Ovary (tissue), 9 donors: ENCODE measurements around the gene NFE2L2. TPM values are rescaled to one million over a fixed set of nuclear protein-coding genes. Genes with fewer than 3 reads are reported as not detected.

ENCODE experiments used
- DNase-seq, 5 donors: peaks; one replicate each; pipeline ENCODE4 v3.0.0-alpha.2; 2019 to 2020
- H3K27ac ChIP-seq, 2 donors: fragments of 200-600 bp; one replicate each; pipeline versions ENCODE4 v1.5.1 to v1.8.0; 2019 to 2022
- H3K27me3 ChIP-seq: fragments of 200-600 bp; one replicate; pipeline ENCODE4 v1.8.0; 2022
- H3K36me3 ChIP-seq: fragments of 200-600 bp; sonication (generic); one replicate; pipeline ENCODE4 v1.5.1; 2019
- H3K4me1 ChIP-seq: one replicate; pipeline ENCODE4 v1.8.1; 2013; ENCODE audit warnings: mild to moderate bottlenecking, moderate library complexity; ENCODE audit not compliant: insufficient read depth
- H3K4me3 ChIP-seq: fragments of 200-600 bp; sonication (generic); one replicate; pipeline ENCODE4 v1.5.1; 2017
- H3K9me3 ChIP-seq, 2 donors: fragments of 200-600 bp in 1 of 2; sonication (generic) in 1 of 2; one replicate each; pipeline versions ENCODE4 v1.5.1 to v1.8.1; 2013 to 2019; ENCODE audit warnings: mild to moderate bottlenecking in 1 of 2, moderate library complexity in 1 of 2
- CTCF ChIP-seq, 3 donors: fragments of 450-650 bp in 2 of 3; fragments of 200-600 bp in 1 of 3; IDR thresholded peaks; one replicate each; pipeline versions ENCODE4 v1.5.1 to v1.8.0; 2016 to 2022; ENCODE audit warnings: antibody characterized with exemption in 3 of 3, mild to moderate bottlenecking in 1 of 3
- EP300 ChIP-seq: sonication (generic); formaldehyde crosslinking; IDR thresholded peaks from one replicate; pipeline ENCODE4 v1.6.1; 2017; ENCODE audit warnings: antibody characterized with exemption
- POLR2A ChIP-seq: fragments of 450-650 bp; IDR thresholded peaks from one replicate; pipeline ENCODE4 v1.6.1; 2017; ENCODE audit warnings: antibody characterized with exemption, mild to moderate bottlenecking, moderate library complexity
- WGBS, 3 donors: extraction: QIAGEN DNeasy Blood & Tissue Kit in 1 of 3; methylation state at CpG; one replicate each; pipeline versions ENCODE4 v1.1.5 to v1.1.7; 2013 to 2017; 5-methylcytosine and 5-hydroxymethylcytosine counted together
- intact Hi-C, 4 donors: fragments of 100-400 bp; cut with DNase I; formaldehyde crosslinking; loops; one replicate each; pipeline versions ENCODE4 v1.11.0 to v1.15.1; 2022 to 2023
- polyA plus RNA-seq, 2 donors: library from polyadenylated mRNA; stranded (reverse); fragments of 200-250 nt in 1 of 2; fragments of 350-450 nt in 1 of 2; fragmentation: Illumina TruSeq in 1 of 2; extraction: RNeasy Lipid Tissue Mini Kit (QIAGEN cat#74804) in 1 of 2; gene quantifications; one replicate each; pipeline ENCODE4 v1.2.3, GENCODE V29; 2013 to 2014
- total RNA-seq, 7 donors: library from RNA; depleted of rRNA in 2 of 7; stranded (reverse); fragments of >200 nt in 2 of 7; fragmentation: NEBNext Ultra II Directional in 3 of 7; extraction: Animal tissue kit (Norgen Biotek cat#: 25700) in 3 of 7; gene quantifications; one replicate each; pipeline versions ENCODE4 v1.1.0 to v1.2.4, GENCODE V29; 2016 to 2023
- donor health status: DM: no; HTN: no; CAD: no; lungs with moderate emphysema.
- donor health status: DM: no; HTN: no; CAD: no.
- donor health status: Bipolar disorder and iron deficiency.
- donor health status: DM: yes; HTN: yes; CAD: no.
- donor health status: DM: no; HTN: no; CAD: no.
- donor health status: DM: yes; HTN: yes; CAD: no.

Gene NFE2L2
- total and polyA plus RNA-seq, 9 donors, result 120 to 198 (median 148) TPM

GRCh38 chr2:177212891-177213856, 51.4 kb downstream of the NFE2L2 start:
- peaks cover 3% of the 10 kb centered on the region for H3K4me1 ChIP-seq
- H3K36me3 ChIP-seq, result no peaks in the 10 kb centered on the region
- H3K27me3 ChIP-seq, result no peaks in the 10 kb centered on the region
- intact Hi-C loops, result loop anchor here (1.0 to 5.0 kb wide), 6 partner anchors 46 to 1091 kb away; partner anchors contain the start of genes NFE2L2 (in 3 of the 4) and HOXD9 (in 1 of the 4)
- DNase-seq, result peak; percentile 90 to 94 (median 93)
- H3K27ac ChIP-seq, result peak overlapping the region; percentile 99
- 0 to 1% (median 1%) methylated on average over 66 to 74 of the region's 74 CpGs for WGBS, 3 donors
- no peaks in the 10 kb centered on the region for H3K9me3 ChIP-seq
- TF ChIP-seq EP300, result no peak
- peak; percentile 6 for TF ChIP-seq POLR2A
- TF ChIP-seq CTCF (IDR thresholded peaks at IDR 0.05), result peak in 2 of 3 donors; percentile 12 to 23
- H3K4me3 ChIP-seq, result peak overlapping the region; percentile 94

- peak; percentile 95 for TF ChIP-seq POLR2A
- peak in 2 of 3 donors; percentile 32 to 33 for TF ChIP-seq CTCF (IDR thresholded peaks at IDR 0.05)
- TF ChIP-seq EP300, result peak; percentile 89
- 0 to 6% (median 1%) methylated on average over 65 to 74 of the region's 74 CpGs for WGBS, 3 donors
- peak; percentile 99 to 100 (median 100) for DNase-seq
- Histone ChIP-seq H3K9me3 (no peaks in the 10 kb centered on the region), H3K27me3 (no peaks in the 10 kb centered on the region), H3K4me3 (peak within 1 kb of the TSS; percentile 94), H3K36me3 (no peaks in the 10 kb centered on the region), H3K4me1 (peaks cover 3% of the 10 kb centered on the region), H3K27ac (peak within 1 kb of the TSS; percentile 99)
- intact Hi-C loops, result loop anchor here (1.0 to 5.0 kb wide), 6 partner anchors 45 to 1090 kb away; partner anchors contain the start of genes NFE2L2 (in 3 of the 4) and HOXD9 (in 1 of the 4)
Observed at GRCh38 chr2:177212106-177212890, 52.2 kb downstream of the NFE2L2 start, which contains the start of gene HNRNPA3. Gene HNRNPA3 (plus strand): TSS chr2:177212794. CDS start chr2:177212800, 6 bp downstream.

DNA sequence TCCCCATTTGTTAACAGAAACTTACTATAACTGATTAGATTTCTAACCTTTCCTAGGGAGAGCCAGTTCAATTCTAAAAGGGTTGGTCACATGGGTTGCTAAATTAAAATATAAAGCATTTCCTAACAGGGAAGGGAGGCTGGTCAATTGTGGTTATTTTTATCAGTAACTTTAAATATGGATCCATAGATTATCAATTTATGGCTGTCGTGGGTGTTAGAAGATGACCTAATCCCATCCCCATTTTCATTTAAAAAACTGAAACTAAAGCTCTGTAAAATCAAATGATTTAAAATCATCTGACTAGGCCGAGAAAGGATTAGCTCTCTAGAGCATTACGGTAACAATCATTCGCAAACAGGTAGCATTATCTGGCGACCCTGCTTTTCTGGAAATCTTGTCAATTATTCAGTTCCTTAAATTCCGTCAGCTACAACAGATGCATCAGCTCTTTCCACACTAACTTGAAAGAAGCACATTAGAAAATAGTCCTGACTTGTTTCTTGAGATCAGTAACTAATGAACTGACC, 52.9 kb downstream of the NFE2L2 start:
- no peaks in the 10 kb centered on the region for H3K27me3 ChIP-seq
- H3K4me1 ChIP-seq, result peaks cover 3% of the 10 kb centered on the region
- 0 to 7% (median 5%) methylated on average over 6 of the region's 6 CpGs for WGBS, 3 donors
- peak overlapping the region; percentile 61 for H3K4me3 ChIP-seq
- no peak for DNase-seq
- intact Hi-C loops, result loop anchor here (1.0 to 5.0 kb wide), 6 partner anchors 44 to 1089 kb away; partner anchors contain the start of genes NFE2L2 (in 3 of the 4) and HOXD9 (in 1 of the 4)
- H3K9me3 ChIP-seq, result no peaks in the 10 kb centered on the region
- TF ChIP-seq CTCF (IDR thresholded peaks at IDR 0.05) (no peak), EP300 (no peak), POLR2A (no peak)
- H3K27ac ChIP-seq, result peak overlapping the region; percentile 67 to 99
- H3K36me3 ChIP-seq, result no peaks in the 10 kb centered on the region
